NCI-H2081 treated with DMSO at 0.1 percent for 48 hours (cell line): Measurements from ENCODE around the gene ENTPD7.

Source experiments
- DNase-seq: peaks from one replicate; lab custom pipeline; 2025; lab: John Stamatoyannopoulos, UW

The ENTPD7 gene

DNA sequence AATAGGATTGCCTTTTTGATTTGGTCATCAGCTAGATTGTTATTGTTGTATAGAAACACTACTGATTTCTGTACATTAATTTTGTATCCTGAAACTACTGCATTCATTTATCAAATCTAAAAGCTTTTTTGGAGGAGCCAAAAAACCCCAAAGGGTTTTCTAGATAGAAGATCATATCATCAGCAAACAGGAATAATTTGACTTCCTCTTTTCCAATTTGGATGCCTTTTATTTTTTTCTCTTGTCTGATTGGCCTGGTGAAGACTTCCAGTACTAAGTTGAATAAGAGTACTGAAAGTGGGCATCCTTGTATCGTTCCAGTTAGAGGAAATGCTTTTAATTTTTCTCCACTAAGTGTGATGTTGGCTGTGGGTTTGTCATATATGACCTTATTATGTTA is 10.6 kb upstream of the ENTPD7 start:
- no peak for DNase-seq

DNA sequence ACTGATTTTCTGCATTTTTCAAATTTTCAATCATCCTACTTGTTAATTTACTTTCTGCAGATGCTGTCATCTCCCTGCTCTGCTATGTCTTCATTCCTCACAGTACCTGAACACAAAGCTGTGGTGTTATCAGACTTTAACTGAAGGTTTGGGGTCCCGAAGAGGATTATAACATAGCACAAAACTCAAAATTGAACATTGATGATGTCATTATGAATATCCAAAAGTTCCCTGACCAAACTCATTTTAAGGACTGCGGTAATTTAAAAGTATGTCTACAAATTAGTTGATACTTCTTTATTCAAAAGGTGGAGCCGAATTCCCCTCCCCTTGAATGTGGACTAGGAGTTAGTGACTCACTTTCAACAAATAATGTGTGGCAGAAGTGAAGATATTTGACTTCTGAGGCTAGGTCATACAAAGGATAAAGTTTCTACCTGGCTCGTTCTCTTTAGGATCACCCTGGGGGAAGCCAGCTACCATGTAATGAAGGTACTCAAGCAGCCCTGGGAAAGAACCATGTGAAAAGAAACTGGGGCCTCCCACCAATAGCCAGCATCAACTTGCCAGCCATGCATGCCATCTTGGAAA is 6.4 kb upstream of the ENTPD7 start:
- DNase-seq, result no peak

DNA sequence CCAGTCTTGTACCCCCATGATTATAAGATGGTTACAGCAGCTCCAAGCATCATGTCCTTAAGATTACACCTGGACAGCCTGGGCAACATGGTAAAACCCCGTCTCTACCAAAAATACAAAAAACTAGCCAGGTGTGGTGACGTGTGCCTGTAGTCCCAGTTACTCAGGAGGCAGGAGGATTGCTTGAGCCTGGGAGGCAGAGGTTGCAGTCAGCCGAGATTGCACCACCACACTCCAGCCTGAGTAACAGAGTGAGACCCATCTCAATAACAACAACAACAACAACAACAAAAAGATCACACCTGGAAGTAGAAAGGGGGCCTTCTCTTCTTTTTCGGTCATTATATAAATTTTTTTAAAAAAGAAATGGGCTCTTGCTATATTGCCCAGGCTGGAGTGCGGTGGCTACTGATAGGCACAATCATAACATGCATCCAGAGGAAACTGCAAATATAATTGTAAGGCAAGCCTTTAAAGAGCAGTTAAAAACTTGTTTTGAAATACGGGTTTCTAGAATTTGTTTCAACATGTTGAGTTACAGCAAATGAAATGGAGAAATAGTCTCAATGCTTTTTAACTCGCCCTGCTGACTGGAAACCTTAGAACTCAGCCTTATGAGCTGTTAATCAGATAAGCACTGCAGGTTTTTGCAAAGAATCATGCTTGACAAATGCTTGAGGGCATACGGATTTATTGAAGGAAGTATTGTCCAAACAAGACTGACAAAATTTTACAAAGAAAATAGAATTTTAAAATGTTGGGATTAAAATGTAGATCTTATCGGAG is 4.7 kb upstream of the ENTPD7 start:
- DNase-seq, result no peak

DNA sequence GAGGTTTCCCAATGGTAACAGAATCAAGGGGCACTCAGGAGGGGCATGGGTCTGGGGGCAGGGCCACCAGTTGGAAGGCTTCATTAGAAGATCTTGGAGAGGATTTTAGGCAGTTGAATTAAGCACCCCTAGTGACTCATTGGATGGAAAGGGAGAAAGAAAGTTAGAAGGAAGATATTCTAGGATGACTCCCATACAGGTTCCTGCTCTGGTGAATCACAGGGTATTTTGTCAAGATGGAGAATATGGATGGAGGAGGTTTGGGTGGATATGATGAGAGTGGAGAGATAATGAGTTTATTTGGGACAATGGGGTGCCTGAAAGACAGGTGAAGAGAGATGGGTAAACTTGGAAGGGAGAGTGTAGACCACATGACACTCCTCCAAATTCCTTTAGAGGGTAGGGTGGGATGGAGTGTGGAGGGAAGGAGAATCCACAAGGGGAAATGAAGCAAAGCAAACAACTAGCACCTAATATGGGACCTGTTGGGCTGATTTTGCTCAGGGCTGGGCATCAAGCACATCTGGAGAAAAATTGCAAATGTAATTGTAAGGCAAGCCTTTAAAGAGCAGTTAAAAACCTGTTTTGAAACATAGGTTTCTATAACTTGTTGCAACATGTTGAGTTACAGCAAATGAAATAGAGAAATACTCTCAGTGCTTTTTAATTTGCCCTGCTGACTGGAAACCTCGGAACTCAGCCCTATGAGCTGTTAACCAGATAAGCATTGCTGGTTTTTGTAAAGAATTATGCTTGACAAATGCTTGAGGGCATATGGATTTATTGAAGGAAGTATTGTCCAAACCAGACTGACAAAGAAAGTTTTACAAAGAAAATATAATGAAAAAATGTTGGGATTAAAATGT is 2.9 kb upstream of the ENTPD7 start:
- DNase-seq, result no peak

DNA sequence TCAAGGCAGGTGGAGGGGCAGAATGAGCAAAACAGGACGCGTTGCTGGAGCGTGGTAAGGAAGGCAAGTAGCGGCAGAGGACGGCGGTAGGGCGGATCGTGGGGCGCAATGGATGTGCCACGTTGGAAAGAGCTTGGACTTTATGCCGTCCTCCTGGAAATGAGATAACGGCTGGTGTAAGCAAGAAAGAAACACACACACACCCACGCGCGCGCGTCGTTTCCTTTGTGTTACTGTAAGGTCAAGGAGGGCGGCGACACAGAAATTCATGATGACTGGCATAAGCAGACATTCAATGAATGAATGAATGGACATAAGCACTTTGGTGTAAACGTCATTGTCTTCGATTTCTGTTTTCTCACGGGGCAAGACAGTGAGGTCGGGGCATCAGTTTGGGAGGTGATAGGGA is 683 bp upstream of the ENTPD7 start:
- DNase-seq, result no peak

DNA sequence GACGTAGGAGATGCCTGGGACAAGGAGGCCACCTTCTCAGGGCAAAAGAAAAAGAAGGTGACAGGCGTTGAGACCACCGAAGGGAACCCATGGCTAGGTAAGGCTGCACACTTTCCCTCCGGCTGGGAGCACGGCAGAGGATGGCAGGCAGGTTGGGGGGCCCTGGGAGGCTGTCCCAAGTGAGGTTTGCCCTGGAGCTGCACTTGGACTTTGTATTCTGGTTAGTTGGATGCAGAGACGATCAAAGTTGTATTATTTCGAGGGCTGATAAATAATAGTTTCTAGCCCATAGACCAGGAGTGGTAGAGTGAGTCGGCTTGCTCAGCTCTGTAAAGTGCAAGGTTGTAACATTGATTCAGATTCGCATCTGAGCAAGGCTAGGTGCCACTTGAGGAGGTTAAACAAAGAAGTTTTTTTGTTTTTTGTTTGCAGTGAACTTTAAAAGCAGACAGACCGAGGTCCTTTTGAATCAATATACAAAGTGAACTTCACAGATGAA is 608 bp downstream of the ENTPD7 start:
- DNase-seq, result no peak

DNA sequence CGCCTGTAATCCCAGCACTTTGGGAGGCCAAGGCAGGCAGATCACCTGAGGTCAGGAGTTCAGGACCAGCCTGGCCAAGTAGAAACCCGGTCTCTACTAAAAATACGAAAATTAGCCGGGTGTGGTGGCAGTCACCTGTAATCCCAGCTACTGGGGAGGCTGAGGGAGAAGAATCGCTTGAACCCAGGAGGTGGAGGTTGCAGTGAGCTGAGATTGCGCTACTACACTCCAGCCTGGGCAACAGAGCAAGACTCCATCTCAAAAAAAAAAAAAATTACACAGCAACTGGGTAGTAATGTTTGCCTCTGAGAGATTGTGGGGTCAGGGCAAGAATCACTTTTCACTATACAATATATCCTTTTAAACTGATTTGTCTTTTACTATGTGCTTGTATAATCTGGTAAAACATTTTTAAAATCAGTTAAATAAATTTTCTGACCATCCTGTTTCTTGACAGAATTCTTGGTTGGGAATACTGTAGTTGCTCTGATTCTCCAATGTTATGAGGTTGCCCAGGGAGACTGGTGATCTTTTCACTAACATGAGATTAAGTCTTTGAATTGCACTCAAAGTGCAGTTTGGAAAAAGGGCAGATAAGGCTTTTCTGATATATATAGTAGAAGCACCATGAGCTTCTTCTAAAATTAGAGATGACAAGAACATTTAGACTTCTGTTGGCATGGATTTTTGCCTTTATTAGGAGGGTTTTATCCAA is 1.5 kb downstream of the ENTPD7 start:
- no peak for DNase-seq

DNA sequence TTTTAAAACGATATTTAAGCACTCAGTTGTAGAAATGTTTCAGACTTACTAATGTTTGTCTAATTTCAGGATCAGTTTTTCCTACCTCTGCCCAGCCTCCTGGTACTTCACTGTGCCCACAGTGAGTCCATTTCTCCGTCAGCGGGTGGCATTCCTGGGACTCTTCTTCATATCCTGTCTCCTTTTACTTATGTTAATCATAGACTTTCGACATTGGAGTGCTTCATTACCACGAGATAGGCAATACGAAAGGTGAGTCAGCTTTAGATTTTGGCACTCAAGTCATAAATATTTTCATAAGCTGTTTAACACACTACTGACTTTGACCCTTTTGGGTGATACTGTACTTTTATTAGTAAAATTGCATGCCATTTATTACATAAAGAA is 2.1 kb downstream of the ENTPD7 start:
- no peak for DNase-seq

DNA sequence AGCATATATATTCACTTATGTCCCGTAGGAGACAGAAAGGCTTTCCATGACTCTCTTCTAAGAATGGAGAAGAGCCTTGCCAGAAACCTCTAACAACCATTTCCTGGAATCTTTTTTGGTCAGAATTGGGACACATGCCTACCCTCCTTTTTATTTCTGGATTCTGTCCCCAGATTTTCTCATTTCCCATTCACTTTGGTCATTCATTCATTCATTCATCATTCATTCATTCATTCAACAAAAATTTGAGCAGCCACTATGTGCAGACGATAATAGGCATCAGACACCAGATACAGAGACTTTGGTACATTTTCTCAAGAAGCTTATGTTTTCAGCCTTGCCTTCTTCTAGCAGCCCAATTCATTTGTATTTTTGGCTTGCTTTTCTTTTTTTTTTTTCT is 6.0 kb downstream of the ENTPD7 start:
- DNase-seq, result no peak

DNA sequence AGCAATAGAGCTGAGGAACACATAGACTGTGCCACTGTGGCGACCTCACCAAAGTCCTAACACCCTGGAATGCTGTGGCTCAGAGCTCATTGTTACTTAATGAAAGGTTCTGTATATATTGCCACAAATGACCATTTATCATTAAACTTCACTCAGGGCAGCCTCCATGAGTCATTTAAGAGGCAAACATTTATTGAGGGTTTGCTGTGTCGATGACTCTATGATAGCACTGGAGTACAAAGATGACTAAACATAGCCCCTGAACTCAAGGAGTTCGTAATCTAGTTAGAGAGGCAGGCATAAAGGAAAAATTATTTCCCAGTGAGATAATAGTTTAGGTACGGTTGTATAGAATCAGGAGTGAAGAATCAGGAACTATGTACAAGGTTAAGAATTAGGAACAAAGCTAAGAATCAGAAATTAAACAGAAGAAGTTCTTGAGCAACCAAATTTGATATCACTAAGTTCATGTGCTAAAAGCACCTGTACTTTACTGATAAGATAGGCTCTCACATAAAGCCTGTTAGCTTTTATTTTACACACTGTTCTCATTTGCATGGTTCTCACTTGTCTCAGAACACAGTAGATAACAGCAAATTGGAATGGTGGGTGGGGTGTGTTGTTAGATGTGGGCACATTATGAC is 7.9 kb downstream of the ENTPD7 start:
- DNase-seq, result no peak

DNA sequence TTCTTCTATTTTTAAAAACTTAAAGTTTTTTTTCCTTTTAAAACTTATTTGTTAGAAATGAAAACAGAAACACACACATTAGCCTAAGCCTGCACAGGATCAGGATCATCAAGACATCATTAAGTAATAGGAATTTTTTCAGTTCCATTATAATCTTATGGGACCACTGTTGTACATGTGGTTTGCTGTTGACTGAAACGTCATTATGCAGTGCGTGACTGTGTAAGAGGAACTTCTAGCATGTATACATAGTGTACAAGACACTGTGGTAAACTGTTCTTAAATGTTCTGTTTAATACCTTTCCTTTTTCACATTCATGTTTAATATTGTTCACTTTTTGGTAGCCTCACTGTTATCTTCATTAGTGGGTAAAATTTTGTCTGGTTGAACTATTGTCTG is 12.1 kb downstream of the ENTPD7 start:
- DNase-seq, result no peak

DNA sequence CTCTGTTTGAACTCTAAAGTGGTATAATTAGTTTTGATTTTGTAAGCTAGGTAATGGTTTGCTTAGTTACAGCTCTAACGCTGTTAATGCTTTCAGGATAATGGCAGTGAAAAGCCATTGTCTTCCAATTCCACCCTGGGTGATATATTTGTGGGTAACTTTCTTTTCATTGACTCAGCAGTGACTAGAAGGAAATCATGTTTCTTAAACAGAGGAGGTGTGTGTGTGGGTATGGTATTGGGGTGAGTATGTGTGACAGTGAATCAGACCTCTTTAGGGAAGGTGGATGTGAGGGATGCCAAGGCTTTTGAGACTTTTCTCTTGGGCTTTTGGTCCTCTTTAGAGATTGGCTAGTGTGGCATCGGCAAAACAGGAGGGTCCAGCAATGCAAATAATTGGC is 13.6 kb downstream of the ENTPD7 start:
- no peak for DNase-seq

DNA sequence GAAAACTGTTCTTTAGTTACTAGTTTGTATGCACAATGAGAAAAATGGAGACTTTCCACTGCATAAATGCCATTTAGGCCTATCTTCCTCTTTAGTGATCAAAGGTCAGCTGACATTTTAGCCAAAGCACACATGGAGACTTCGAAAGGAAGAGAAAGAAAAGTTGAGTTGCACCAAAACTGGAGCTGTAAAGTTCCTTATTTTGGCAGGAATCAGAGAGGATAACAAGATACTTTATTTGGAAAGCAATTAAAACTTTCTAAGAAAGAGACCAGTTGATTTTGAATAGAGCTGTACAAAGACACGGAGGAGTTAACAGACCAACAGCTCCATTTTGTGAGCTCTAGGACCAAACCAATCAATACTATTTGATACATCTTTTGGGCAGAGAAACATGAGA is 14.2 kb downstream of the ENTPD7 start:
- DNase-seq, result no peak

DNA sequence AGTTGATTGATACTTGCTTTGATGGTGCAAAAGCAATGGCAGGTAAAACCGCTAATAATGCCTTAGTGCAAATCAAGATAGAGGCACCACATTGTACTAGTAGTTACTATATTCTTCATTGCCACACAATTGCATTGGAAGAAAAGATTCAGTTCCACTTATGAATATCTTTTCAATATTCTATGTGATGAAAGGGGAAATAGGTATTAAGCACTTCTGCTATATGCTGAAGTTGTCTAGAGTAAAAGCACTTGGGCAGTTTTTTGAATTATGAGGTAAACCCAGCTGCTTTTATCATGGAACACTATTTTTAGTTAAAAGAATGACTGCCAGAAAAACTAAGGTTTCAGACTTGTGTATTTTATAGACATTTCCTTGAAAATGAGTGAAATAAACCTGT is 15.5 kb downstream of the ENTPD7 start:
- no peak for DNase-seq

DNA sequence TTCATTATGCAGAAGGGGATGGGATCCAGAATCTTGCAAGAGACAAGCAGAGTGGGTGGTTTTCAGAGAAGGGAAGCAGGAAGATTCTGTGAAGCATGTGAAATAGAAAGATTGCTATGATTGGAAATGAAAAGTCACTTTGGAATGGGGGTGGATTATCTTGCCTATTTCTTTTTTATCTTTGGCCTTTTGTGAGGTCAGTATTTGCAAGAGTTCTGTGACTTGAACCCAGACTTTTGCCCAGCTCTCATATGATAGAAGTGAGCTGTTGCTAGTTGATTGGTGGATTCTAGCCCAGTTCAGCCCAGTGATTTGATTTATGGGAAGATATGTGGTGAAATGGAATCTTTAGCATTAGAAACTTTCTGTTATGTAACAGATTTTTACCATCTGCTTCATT is 17.1 kb downstream of the ENTPD7 start:
- DNase-seq, result no peak

DNA sequence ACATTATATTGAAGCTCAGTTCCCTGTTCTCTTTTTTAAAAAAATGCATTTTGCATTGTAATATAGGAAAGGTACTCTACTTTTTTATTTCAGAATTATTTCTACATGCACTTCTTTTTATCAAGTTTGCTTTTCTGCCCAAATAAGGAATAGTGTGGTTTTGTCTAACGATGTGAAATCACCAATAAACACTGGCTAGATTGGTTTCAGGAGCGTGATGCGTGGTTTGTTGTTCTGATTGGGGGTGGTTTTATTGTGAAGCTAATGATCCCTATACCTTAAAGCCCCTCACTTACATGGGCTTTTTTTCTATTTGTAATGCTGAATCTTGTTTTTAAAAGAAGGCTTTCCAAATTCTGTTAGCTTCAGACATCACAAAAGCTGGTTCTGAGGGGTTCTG is 17.6 kb downstream of the ENTPD7 start:
- no peak for DNase-seq

DNA sequence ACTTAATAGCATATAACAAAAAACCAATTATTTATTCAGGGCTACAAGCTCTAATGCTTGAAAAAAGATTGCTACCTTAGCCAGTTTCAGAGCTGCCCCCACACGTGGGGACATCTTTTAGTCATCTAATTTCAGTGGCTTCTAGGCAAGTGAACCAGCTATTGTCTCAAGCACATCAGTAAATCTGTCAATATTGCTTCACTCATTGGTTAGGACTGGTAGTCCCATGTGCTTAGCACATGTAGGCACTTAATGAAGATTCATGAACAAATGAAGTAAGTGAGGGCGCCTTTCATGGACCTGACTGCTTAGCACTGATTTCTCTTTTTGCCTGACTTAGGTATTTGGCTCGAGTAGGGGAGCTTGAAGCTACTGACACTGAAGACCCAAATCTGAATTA is 19.6 kb downstream of the ENTPD7 start:
- DNase-seq, result no peak

DNA sequence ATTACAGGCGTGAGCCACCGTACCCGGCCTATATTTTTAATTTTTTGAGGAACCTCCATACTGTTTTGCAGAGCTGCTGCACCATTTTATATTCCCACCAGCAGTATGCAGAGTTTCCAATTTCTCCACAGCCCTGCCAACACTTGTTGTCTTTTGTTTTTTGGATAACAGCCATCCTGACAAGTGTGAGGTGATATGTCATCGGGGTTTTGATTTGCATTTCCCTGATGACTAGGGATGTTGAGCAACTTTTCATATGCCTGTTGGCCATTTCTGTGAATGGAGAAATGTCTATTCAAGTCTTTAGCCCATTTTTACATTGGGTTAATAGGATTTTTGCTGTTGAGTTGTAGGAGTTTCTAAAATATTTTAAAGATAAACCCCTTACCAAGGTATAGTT is 22.2 kb downstream of the ENTPD7 start:
- DNase-seq, result no peak

DNA sequence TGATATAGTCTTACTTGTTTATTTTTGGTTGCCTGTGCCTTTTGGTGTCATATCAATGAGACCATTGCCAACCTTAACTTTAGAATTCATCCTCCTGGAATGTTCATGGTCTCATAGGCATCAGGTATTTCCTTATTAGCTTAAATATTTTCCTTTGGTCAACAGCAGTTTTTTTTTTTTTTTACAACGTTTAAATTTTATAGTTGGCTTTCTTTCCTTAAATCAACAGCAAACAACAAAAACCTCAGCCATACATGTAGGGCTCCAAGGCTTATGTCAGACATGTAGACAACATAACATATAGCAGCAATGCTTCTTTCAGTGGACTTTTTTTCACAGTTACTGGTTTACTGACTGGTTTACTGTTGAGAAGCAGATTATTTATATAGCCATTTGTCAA is 22.7 kb downstream of the ENTPD7 start:
- no peak for DNase-seq

DNA sequence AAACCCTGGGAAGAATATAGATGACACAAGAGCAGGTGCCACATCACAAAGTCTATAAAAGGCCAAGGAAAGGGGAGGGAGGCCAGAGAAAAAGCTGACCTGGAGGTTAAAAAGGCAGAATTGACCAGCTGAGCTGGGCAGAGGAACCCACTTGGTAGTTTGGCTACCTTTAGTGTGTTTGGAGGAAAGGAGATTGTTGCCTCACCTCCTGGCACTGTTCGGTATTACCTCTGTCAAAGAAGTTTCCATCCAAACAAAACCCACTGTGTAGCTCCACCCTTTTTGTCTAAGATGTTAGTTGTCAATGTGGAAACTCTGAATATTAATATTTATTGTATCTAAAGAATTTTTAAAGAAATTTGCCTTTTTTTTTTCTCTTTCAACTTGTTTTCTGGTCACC is 23.4 kb downstream of the ENTPD7 start:
- no peak for DNase-seq

DNA sequence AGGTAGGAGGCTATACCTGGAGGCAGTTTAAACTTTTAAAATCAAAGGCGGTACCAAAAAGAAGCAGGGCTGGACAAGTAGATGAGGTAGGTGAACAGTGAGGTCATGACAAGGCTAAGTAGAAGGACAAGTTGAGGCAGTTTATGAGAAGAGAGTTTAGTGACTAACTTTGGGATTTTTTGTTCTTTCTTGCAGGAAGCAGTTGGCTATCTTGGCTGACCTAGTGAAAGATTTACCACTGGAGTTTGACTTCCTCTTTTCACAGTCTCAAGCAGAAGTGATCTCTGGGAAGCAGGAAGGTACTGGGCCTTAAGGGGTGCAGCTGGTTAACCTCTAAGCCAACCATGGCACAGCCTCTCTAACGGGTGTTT is 26.3 kb downstream of the ENTPD7 start:
- no peak for DNase-seq

DNA sequence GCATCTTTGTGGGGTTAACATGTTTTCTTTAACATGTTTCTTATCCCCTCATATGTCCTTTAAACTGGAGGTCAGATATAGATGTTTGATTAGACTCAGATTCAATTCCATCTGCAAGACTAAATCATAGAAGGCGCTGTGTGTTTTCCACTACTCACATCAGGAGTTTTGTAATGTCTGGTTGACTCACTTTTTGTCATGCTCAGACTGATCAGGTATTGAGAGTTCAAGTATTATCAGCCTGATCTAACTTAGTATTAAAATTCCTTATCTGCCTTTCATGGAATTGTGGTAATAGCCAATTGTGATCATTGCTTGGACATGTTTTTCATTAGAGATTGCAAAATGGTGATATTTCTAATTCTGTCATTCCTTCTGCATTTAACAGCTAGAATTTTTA is 30.2 kb downstream of the ENTPD7 start:
- no peak for DNase-seq
